HFF-Myc (cell line): ENCODE measurements around the gene NAT8.
"Not testable (repeated sequence)": the region's sequence is repeated elsewhere in the genome, so short reads cannot be mapped to it uniquely, and the experiment has no call there.

Source experiments
- DNase-seq: peaks from one replicate; pipeline ENCODE4 v3.0.0-alpha.2; 2011; ENCODE audit warnings: low read depth; ENCODE audit errors: extremely low read depth
- H3K4me3 ChIP-seq: replicated peaks from 2 replicates; pipeline ENCODE4 v1.5.1; 2011; ENCODE audit warnings: low read depth, mild to moderate bottlenecking, control low read depth, low read length
- CTCF ChIP-seq: IDR thresholded peaks from 2 replicates; pipeline ENCODE4 v1.5.1; 2012; ENCODE audit warnings: mild to moderate bottlenecking, low read depth, low read length, control low read depth; ENCODE audit errors: missing control alignments

Gene NAT8

GRCh38 chr2:73638429-73638828 is 3.8 kb downstream of the NAT8 start:
- no peak for DNase-seq
- H3K4me3 ChIP-seq: no peak overlapping the region
- TF ChIP-seq CTCF: no peak

GRCh38 chr2:73636977-73637376 is 5.2 kb downstream of the NAT8 start:
- H3K4me3 ChIP-seq, DNase-seq: not testable (repeated sequence)

- not testable (repeated sequence) for DNase-seq, H3K4me3 ChIP-seq
- TF ChIP-seq CTCF: peak; percentile 68
Observed at GRCh38 chr2:73630662-73631266, 11.5 kb downstream of the NAT8 start.

- not testable (repeated sequence) for DNase-seq, H3K4me3 ChIP-seq
Observed at GRCh38 chr2:73628493-73628892, 13.7 kb downstream of the NAT8 start.

- DNase-seq, H3K4me3 ChIP-seq: not testable (repeated sequence)
Observed at GRCh38 chr2:73626237-73626636, 16.0 kb downstream of the NAT8 start.

- DNase-seq, H3K4me3 ChIP-seq: not testable (repeated sequence)
Observed at GRCh38 chr2:73624625-73625024, 17.6 kb downstream of the NAT8 start.

GRCh38 chr2:73624036-73624435 is 18.2 kb downstream of the NAT8 start:
- DNase-seq, H3K4me3 ChIP-seq: not testable (repeated sequence)

- peak; percentile 14 for TF ChIP-seq CTCF
- not testable (repeated sequence) for H3K4me3 ChIP-seq, DNase-seq
Observed at GRCh38 chr2:73619925-73620324, 22.3 kb downstream of the NAT8 start.

- H3K4me3 ChIP-seq: no peak overlapping the region
- TF ChIP-seq CTCF: no peak
- no peak for DNase-seq
Observed at GRCh38 chr2:73614997-73615396, 27.2 kb downstream of the NAT8 start.

GRCh38 chr2:73614105-73614504 is 28.1 kb downstream of the NAT8 start:
- no peak overlapping the region for H3K4me3 ChIP-seq
- DNase-seq: no peak
- no peak for TF ChIP-seq CTCF
